NB4 (cell line): Measurements from ENCODE around the gene SETDB2.

Experiments
- CTCF ChIP-seq: IDR thresholded peaks from one replicate; pipeline ENCODE4 v1.5.1; 2012; ENCODE audit warnings: low read depth, low read length
- MAX ChIP-seq: IDR thresholded peaks from 2 replicates; pipeline ENCODE4 v1.6.1; 2011; ENCODE audit warnings: low read depth, low read length
- MYC ChIP-seq: IDR thresholded peaks from 2 replicates; pipeline ENCODE4 v1.6.1; 2011; ENCODE audit warnings: low read depth, low read length
- POLR2A ChIP-seq: IDR thresholded peaks from 2 replicates; pipeline ENCODE4 v1.6.1; 2011; ENCODE audit warnings: mild to moderate bottlenecking; ENCODE audit not compliant: insufficient read length; ENCODE audit errors: extremely low read depth

- TF ChIP-seq POLR2A, result no peak
- no peak for TF ChIP-seq CTCF
- no peak for TF ChIP-seq MAX
- no peak for TF ChIP-seq MYC
These were observed 8.1 kb upstream of the SETDB2 start for GRCh38 chr13:49435992-49436391.
